Loucy (cell line): ENCODE measurements around the gene FLYWCH2.

ENCODE experiments used
- H2AFZ ChIP-seq: fragments of 200-600 bp; sonication (generic); 2 replicates; pipeline ENCODE4 v1.6.0; 2016; ENCODE audit warnings: antibody characterized with exemption, mild to moderate bottlenecking, low read length, moderate library complexity
- H3F3A ChIP-seq: fragments of 200-600 bp; 2 replicates; pipeline ENCODE4 v1.6.0; 2016; ENCODE audit warnings: antibody characterized with exemption, low read depth, mild to moderate bottlenecking
- H3K27me3 ChIP-seq: fragments of 200-600 bp; sonication (generic); 2 replicates; pipeline ENCODE4 v1.6.1; 2014; ENCODE audit warnings: low read length, mild to moderate bottlenecking; ENCODE audit not compliant: insufficient read depth, poor library complexity, severe bottlenecking
- H3K36me3 ChIP-seq: fragments of 200-600 bp; sonication (generic); 2 replicates; pipeline ENCODE4 v1.6.1; 2016; ENCODE audit warnings: low read length; ENCODE audit not compliant: insufficient read depth
- H3K4me1 ChIP-seq: fragments of 200-600 bp; sonication (generic); 2 replicates; pipeline ENCODE4 v1.5.1; 2014; ENCODE audit warnings: low read length, mild to moderate bottlenecking; ENCODE audit not compliant: insufficient read depth, poor library complexity, severe bottlenecking
- H3K4me2 ChIP-seq: fragments of 200-600 bp; sonication (generic); 2 replicates; pipeline ENCODE4 v1.6.0; 2014; ENCODE audit warnings: antibody characterized with exemption, low read length, low read depth, mild to moderate bottlenecking; ENCODE audit not compliant: poor library complexity, severe bottlenecking
- H3K4me3 ChIP-seq: fragments of 200-600 bp; sonication (generic); 2 replicates; pipeline ENCODE4 v1.5.1; 2014; ENCODE audit warnings: low read length, mild to moderate bottlenecking, mixed read lengths; ENCODE audit not compliant: poor library complexity, severe bottlenecking
- H3K79me2 ChIP-seq: fragments of 200-600 bp; sonication (generic); 2 replicates; pipeline ENCODE4 v1.6.1; 2014; ENCODE audit warnings: low read length; ENCODE audit not compliant: insufficient read depth
- H3K9ac ChIP-seq: fragments of 200-600 bp; sonication (generic); 2 replicates; pipeline ENCODE4 v1.6.0; 2014; ENCODE audit warnings: mild to moderate bottlenecking, low read depth, low read length, moderate library complexity; ENCODE audit not compliant: poor library complexity, severe bottlenecking
- H3K9me2 ChIP-seq: fragments of 200-600 bp; sonication (generic); replicated peaks from 2 replicates; pipeline ENCODE4 v1.6.1; 2016; ENCODE audit warnings: low read depth, low read length, mixed read lengths
- H3K9me3 ChIP-seq: fragments of 200-600 bp; sonication (generic); 2 replicates; pipeline ENCODE4 v1.6.1; 2014; ENCODE audit warnings: mild to moderate bottlenecking, antibody characterized with exemption, low read length, low read depth; ENCODE audit not compliant: insufficient read depth
- H4K20me1 ChIP-seq: fragments of 200-600 bp; sonication (generic); 2 replicates; pipeline ENCODE4 v1.6.0; 2014; ENCODE audit warnings: antibody characterized with exemption, low read length, mild to moderate bottlenecking; ENCODE audit not compliant: insufficient read depth, poor library complexity, severe bottlenecking
- CTCF ChIP-seq: fragments of 200-600 bp; sonication (generic); conservative IDR thresholded peaks from 2 replicates; pipeline ENCODE4 v1.5.1; 2014; ENCODE audit warnings: mild to moderate bottlenecking, antibody characterized with exemption, low read length
- EZH2phosphoT487 ChIP-seq: fragments of 200-600 bp; IDR thresholded peaks from 2 replicates; pipeline ENCODE4 v1.6.1; 2018; ENCODE audit warnings: antibody characterized with exemption, mild to moderate bottlenecking, moderate library complexity, borderline replicate concordance

The FLYWCH2 gene

DNA sequence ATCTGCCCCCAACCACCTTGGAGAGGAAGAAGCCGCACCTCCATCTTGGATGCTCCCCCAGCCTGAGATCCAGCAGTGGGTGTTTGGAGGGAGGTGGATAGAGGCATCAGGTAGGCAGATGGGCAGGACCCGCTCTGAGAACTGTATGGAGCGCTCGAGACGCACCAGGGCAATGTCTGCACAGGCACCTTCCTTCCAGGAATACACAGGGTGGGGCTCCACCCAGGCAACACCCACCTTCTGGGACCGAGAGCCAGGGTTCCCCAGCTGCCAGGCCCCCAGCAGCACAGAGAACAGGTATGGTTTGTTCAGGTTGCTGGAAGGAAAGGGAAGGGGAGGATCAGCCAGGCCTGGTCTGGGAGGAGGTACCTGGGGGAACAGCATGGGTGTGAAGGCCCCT lies 27.5 kb upstream of the FLYWCH2 start:
- Histone ChIP-seq H3K4me1 (no peaks in the 10 kb centered on the region), H3K9me2 (no peaks in the 10 kb centered on the region), H3K9me3 (no peaks in the 10 kb centered on the region), H3F3A (no peaks in the 10 kb centered on the region), H3K4me3 (no peak overlapping the region), H3K9ac (no peak overlapping the region), H3K4me2 (no peak overlapping the region), H4K20me1 (no peaks in the 10 kb centered on the region), H2AFZ (no peak overlapping the region), H3K79me2 (no peaks in the 10 kb centered on the region), H3K36me3 (no peaks in the 10 kb centered on the region), H3K27me3 (no peaks in the 10 kb centered on the region)
- TF ChIP-seq CTCF (no peak), EZH2phosphoT487 (no peak)

- Histone ChIP-seq H3F3A (no peaks in the 10 kb centered on the region), H3K36me3 (no peaks in the 10 kb centered on the region), H3K27me3 (no peaks in the 10 kb centered on the region), H3K9me2 (no peaks in the 10 kb centered on the region), H3K79me2 (no peaks in the 10 kb centered on the region), H3K4me3 (no peak overlapping the region), H3K4me1 (no peaks in the 10 kb centered on the region), H4K20me1 (no peaks in the 10 kb centered on the region), H2AFZ (no peak overlapping the region), H3K9ac (no peak overlapping the region), H3K9me3 (no peaks in the 10 kb centered on the region), H3K4me2 (no peak overlapping the region)
- TF ChIP-seq CTCF (no peak), EZH2phosphoT487 (no peak)
Measured at GRCh38 chr16:2856061-2856670, 26.8 kb upstream of the FLYWCH2 start.

GRCh38 chr16:2856686-2857450 lies 26.1 kb upstream of the FLYWCH2 start:
- Histone ChIP-seq H3K4me1 (no peaks in the 10 kb centered on the region), H2AFZ (no peak overlapping the region), H3K4me3 (no peak overlapping the region), H3F3A (no peaks in the 10 kb centered on the region), H4K20me1 (no peaks in the 10 kb centered on the region), H3K9ac (no peak overlapping the region), H3K9me3 (no peaks in the 10 kb centered on the region), H3K9me2 (no peaks in the 10 kb centered on the region), H3K36me3 (no peaks in the 10 kb centered on the region), H3K4me2 (no peak overlapping the region), H3K27me3 (no peaks in the 10 kb centered on the region), H3K79me2 (no peaks in the 10 kb centered on the region)
- no peak for TF ChIP-seq CTCF
- no peak for TF ChIP-seq EZH2phosphoT487
